NCI-H748 treated with DMSO at 0.1 percent for 48 hours (cell line): ENCODE data around the gene SYNGR3.

Experiments used
- DNase-seq: peaks from one replicate; lab custom pipeline; 2025; lab: John Stamatoyannopoulos, UW

The SYNGR3 gene

GRCh38 chr16:2042171-2042985 is 52.6 kb downstream of the SYNGR3 start:
- no peak for DNase-seq

GRCh38 chr16:2042986-2043666 is 53.4 kb downstream of the SYNGR3 start:
- DNase-seq: no peak
